GM18517 (cell line): ENCODE measurements around the gene EDEM3.

Source experiments
- ATAC-seq: cut with Tn5 transposase; IDR thresholded peaks from one replicate; pipeline ENCODE4 v1.9.1; 2021; ENCODE audit warnings: mild to moderate bottlenecking, moderate library complexity; ENCODE audit not compliant: unreplicated experiment

EDEM3 gene

DNA sequence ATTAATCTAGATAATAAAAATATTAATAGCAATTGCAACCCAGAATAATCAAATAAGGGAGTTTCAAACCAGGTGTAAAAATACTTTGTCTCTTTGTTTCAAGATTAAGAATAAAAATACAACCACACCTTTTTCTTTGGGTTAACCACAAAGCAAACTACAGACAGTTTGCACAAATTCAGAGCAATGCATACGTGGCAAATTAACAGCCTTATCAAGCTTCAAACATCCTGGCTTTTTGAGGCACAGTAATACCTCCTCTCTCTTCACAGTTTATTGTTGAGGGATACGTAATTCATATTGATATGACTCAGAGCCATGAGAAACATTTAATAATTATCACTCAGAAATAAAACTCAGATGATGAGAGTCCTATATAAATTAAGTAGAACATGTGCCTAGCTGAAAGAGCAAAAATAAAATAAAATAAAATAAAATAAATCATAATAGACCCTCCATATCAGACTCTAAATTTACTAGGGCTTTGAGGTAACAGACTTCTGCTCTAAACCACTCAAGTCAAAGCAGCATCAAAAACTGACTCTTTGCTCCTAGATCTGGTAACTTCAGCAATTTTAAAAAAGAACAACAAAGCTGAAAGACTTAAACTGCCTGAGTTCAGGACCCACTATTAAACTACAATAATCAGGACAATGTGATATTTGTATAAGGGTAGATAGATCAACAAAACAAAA is 11.4 kb downstream of the EDEM3 start:
- peak; percentile 65 for ATAC-seq

DNA sequence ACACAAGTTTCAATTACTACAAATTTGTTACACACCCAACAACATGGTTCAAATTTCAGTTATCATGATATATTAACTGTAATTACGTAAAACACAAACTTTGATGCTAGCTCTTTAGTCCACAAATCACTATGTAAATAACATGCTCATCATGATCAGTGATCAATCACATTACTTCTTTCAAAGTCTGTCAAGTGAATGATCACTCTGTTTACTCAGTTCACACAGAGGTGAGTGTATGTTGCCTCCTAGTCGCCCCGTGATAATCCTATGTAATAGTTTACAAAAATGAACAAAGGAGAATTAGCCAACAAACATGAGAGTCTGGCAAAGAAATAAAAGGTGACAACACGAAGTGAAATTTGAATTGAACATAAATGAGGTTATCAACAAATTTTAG is 14.3 kb downstream of the EDEM3 start:
- ATAC-seq = no peak

DNA sequence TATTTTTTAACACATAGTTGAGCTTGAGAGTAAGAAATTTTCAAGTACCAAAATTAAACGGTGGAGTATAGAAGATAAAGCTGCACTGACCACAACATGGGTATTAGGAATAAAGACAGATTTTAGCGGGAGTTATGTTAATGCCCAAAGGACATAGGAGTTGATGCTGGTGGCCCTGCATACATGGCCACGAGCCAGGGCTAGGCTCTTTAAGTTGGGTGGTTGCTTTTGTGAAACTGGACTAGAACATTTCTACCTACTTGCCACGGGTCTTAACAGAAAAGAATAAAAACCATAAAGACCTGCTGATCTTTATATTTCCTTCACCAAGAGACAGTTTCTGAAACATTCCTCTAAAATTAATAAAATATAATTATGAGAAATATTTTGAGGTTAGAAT is 14.9 kb downstream of the EDEM3 start:
- no peak for ATAC-seq

DNA sequence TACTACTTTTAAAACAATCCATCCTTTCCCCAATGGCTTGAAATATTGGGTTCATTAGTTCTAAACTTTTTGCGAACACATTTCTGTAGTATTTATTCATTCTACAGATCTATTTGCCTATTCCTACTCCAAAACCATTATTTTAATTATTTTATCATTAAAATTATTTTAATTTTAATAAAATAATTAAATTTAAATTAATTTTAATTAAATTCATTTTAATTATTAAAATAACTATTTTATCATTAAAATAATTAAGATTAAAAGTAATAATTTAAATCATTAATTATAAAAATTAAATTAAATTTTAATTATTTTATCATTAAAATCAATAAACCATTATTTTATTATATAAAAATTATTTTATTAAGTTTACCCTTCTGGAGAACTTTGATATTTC is 15.6 kb downstream of the EDEM3 start:
- ATAC-seq = no peak

DNA sequence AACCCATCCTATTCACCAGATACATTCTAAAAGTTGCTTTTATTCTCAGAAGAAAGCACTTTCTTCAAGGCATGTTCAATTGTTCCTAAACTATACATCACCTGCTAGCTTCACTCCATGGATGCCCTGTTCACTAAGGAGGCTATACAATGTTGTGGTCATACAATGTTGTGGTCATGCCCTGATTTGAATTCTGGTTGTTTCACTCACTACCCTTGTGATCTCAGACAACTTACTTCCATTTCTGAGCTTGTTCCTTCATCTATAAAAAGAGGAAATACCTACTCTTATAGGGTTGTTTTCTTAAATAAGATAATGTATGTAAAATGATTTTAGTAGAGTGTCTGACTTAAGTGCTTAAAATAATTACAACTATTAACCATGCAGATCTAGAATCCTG is 19.7 kb downstream of the EDEM3 start:
- ATAC-seq = peak; percentile 59

DNA sequence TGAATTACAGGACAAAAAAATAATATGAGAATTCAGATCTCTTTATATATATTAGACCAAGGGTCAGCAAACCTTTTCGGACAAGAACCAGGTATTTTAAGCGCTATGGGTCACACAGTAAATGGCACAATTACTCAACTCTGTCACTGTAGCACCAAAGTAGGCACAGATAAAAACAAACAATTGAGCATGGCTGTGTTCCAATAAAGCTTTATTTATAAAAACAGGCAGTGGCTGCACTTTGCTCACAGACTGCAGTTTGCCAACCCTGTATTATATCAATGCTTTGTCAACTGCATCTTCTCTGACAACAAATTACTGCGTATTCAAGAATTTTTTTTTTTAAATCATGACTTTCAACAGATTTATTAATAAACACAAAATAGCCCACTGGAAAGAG is 29.8 kb downstream of the EDEM3 start:
- ATAC-seq = no peak

DNA sequence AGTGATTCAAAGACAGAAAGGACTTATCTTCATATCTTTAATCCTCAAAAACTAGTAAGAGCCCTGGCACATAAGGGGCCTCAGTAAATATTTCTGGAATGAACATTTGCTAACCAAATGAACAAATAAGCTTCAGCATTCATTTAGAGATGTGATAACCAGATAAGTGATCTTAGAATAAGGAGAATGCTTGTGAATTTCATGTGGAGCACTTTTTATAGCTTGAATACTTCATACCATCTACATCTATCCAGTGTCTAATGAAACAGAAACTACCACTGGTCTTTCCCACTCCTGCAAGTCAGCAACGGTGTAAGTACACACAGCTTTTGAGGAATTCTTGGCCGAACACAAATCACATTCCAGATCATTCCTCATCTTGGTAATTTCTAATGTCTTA is 38.5 kb downstream of the EDEM3 start:
- ATAC-seq = no peak

DNA sequence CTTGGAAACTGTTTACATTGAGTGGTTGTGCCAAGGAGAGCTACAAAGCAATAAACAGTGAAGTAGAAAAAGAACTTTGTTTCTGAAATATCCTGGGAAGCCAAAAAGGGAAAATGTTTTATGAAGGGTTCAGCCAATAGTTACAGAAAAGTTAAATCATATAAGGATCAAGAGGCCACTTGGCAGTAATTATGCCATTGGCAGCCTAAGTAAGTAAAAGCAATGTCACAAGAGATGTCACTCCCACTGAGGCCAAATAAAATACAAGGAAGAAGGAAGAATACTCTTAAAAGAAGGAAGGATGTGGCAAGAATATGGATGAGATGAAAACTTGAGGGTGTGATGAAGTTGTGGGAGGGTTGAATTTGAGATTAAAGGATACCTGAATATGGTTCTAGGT is 45.2 kb downstream of the EDEM3 start:
- no peak for ATAC-seq

DNA sequence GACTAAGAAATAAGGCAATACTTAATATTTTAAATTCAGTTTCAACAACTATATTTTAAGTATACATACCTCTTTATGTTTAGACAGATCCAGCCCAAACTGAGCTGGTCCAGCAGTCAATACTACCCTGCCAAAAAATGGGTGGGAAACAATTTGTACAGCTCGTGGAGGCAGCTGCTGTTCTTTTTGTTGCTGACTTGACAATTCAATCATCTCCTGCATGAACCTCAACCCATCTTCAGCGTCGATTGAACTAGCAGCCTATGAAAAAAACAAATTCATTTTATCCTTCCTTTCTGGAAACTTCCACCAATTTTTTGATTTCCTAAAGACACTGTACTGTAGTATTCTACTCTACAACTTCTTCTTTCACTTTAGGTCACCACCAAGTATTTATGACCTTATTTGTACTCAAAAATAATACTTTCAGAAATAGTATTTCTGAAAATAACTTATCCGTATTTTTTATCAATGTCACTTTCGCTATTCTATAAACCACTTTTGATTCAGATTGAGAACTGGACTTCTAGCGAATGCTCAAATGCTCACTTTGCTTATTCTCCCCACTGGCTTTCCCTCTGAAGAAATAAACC is 46.5 kb downstream of the EDEM3 start:
- ATAC-seq = no peak

DNA sequence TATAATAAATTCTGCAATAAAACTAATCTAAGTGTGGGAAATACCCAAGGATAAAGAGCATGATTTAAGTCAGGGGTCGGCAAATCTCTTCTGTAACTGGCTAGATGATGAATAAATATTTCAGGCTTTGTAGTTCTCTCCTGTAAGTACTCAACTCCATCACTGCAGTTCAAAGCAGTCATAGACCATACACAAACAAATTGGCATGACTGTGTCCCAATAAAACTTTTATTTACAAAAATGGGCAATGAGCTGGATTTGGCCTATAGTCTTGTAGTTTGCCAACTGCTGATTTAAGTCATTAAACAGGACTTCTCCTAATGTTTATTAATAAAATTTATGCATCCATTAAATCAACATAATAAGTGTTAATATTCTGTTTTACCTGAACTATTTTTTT is 49.4 kb downstream of the EDEM3 start:
- ATAC-seq = no peak

DNA sequence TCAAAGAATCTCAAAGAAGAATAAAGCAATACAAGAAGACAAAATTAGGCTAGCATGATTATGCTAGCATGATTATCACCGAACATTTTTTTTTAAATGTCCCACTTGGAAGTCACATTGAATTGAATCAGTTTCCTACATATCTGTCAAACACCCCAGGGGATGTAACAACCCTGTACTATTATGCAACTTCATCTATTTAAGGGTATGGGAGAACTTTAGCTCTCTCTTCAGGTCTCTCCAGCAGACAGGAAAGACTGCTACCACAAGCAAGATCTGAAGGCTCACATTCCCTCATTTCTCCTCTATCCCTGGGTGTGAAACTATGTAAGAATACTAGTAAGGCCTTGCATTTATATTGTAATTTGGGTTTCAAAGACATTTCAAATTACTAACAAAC is 52.8 kb downstream of the EDEM3 start:
- ATAC-seq = no peak

DNA sequence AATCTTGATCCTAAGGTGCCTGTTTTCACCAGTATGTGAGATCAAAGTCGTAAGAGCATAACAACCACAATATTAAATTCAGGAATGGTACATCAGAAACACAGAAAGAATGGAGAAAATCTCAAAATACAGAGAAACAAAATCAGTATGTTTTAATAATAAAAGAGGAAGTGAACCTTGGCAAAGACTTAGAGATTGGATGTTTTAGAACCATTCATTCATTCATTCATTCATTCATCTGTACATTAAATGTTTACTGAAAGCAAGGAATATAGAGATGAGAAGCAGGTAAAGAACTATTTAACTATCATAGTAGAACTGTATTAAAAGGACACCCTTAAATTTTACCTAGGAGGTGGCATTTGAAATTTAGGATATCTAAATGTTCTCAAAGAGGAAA is 55.7 kb downstream of the EDEM3 start:
- ATAC-seq = no peak

DNA sequence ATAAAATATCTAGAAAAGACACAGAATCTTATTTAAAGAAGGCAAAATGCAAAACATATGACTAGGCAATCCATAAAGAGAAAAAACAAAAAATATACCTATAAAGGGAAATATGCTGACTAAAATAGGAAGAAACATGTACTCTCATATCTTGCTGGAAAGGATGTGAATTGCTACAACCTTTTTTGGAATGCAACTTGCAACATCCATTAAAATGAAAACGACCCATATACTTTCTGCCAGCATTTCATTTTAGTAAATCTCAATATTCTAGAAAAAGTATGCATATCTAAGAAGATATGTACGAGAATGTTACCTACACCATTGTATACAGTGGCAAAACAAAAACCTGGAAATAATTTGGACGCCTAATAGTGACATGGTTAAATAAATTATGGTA is 56.6 kb downstream of the EDEM3 start:
- ATAC-seq = no peak

DNA sequence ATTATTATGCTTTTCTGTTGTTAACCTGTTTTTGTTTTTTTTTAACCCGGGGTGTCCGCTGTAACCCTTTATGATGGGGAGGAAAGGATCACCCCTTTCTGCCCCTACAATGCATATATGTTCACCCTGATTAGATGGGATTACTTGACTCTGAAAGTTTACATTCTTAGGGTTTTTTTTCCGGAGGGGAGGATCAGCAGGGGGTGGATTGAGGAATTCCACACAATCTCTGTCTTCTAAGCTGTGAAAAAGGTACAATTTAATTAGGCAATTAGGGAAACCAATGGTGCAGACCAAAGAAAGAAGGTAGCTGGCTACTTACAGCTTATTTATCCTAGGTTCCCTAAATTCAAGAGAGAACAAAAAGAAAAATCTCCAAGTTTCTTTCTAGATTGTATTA is 58.3 kb downstream of the EDEM3 start:
- ATAC-seq = no peak

DNA sequence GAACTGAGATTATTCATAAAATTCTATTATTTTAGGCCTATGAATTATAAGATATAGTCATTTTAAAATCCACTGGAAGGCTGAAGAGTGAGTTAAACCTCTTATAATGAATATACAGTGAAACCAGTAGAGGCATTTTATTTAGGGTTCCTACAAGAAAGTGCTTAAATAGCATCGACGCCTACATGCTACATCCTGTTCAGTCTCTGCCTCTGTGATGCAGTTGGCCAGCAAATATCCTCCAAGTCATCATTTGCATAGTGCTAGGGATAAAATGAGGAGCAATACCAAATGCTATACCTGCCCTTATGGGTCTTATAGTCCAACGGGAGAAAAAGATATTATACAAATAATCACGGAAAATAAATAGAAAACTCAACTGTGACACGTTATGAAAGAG is 59.6 kb downstream of the EDEM3 start:
- ATAC-seq = no peak

DNA sequence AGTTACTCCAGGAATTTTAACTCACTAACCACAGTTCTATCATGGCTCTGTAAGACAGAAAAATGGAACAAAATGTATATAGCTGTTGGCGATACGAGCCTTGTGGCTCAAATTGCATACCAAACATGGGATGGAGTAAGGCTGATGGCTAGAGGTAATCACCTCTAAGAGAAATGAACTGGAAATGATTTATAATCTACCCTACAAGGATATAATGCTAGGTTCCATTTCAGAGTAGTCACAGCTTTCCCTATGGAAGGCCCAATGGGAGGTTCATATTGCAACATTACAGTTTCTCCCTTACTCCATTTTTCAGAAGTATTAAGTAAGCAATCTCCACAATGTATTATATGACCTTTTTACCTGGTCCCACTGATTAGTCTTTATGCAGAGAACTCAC is 61.6 kb downstream of the EDEM3 start:
- ATAC-seq = no peak

DNA sequence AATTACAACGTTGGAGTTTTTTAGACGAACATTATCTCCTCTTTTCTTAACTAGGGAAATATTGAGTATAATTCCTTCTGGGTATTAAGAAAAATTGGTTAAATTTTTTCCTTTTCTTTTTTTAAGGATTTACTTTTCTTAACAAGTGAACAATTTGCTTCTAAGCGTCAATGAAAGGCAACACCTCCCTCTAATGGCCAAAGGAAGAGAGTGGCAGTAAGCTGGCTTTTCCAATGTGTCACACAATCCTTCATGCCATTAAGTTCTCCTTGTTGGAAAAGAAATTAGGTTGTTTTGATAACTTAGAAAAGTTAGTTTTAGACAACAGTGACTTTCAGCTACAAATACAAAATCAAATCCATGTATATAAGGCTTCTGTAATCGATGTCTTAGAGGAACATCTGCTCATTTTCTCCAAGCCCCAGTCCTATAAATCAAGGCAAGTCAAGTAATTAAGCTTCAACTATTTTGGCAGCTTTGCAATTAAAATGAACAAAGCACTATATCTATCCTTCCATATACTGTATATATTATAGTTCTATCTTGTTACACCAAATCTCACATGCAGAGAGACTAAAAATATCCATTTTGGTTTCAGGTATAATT is 62.8 kb downstream of the EDEM3 start:
- no peak for ATAC-seq

DNA sequence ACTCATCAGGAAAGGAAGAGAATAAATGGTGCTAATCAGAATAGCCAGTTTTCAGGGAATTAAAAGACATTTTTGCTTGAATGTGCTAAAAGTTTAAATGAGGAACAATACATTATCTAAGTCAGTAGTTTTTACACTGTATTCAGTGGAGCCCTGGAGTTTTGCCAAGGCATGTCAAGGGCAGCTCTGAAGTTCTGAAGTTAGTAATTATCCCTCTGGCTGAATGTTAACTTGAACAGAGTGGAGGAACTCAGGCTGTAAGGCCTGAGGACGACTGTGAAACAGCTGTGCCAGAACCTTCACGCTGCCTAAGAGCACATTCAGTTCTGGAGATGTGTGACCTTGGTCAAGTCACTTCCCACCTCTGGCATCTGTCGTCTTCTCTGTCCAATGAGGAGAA is 68.1 kb downstream of the EDEM3 start:
- no peak for ATAC-seq

DNA sequence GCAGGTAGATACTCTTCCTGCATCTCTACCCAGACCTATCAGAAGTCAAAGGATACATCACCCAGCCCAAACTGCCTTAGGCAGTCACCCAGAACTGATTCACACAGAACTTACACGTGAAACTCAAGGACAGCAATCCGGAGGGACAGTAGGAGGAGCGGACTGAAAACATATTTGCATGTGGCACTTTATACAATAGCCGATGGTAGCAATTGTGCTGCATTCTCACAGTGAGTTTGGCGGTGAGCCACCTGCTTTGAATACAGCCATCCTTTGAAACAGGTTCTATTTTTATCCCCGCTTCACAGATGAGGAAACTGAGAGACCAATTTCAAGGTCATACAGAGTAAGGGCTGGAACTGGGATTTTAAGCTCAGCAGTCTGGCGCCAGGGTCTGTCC is 69.5 kb downstream of the EDEM3 start:
- no peak for ATAC-seq

DNA sequence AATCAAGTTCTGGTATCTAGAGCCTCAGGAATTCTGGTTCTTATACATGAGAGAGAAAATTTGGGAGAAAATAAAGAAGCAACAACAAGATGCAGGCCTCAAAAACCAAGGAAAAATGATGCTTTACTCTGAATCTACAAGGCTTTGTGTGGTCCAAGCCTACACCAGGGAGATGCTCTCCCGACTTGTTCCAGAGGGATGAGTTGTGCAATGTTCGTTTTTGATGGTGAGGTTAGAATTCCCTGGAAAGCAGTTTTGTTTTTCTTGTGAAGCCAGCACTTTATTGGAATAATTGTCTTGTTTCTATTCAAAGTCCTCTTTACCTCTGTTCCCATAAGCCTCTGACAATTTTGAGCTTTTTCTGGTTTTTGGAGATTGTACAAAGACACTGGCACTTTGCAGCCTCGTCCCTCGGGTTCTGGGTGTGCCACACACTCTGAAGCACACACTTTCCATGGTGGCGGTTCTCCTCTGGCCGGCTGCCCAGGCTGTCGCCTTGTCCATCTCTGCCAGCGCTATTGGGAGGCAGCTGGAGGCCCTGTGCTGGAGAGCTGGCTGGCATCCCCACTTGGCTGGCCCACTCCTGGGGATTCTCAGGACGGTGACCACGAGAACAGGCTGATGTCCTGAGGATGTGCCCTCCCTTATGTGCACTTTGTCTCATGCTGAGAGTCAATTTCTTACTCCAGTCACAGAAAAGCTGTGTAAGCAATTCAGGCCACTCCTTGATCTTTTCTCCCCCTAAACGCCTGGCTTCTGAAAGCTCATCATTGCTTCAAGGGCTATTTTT is 70.2 kb downstream of the EDEM3 start:
- no peak for ATAC-seq

DNA sequence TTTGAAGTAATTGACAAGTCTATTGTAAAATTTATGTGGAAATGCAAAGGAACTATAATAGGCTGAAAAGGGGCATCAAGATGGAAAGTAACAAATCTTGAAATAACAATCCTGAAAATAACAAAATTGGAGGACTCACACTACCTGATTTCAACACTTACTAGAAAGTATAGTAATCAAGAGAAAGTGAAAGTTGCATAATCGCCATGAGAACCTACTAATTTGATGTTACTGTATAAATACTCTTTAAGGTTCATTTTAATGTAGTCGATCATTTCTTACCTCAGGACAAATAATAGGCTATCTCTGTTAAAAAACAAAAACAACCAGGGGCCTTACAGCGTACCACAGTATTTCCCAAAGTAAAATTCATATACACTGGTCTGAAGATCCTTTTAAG is 71.7 kb downstream of the EDEM3 start:
- no peak for ATAC-seq
